GM21619 (cell line): ENCODE data around the gene SRSF1.
A peak's percentile ranks its signal among the peaks of the same experiment; 100 is the strongest.
"Not testable (repeated sequence)": the region's sequence is repeated elsewhere in the genome, so short reads cannot be mapped to it uniquely, and the experiment has no call there.

Source experiments
- ATAC-seq: cut with Tn5 transposase; IDR thresholded peaks from one replicate; pipeline ENCODE4 v1.9.1; 2021; ENCODE audit not compliant: unreplicated experiment

The SRSF1 gene

DNA sequence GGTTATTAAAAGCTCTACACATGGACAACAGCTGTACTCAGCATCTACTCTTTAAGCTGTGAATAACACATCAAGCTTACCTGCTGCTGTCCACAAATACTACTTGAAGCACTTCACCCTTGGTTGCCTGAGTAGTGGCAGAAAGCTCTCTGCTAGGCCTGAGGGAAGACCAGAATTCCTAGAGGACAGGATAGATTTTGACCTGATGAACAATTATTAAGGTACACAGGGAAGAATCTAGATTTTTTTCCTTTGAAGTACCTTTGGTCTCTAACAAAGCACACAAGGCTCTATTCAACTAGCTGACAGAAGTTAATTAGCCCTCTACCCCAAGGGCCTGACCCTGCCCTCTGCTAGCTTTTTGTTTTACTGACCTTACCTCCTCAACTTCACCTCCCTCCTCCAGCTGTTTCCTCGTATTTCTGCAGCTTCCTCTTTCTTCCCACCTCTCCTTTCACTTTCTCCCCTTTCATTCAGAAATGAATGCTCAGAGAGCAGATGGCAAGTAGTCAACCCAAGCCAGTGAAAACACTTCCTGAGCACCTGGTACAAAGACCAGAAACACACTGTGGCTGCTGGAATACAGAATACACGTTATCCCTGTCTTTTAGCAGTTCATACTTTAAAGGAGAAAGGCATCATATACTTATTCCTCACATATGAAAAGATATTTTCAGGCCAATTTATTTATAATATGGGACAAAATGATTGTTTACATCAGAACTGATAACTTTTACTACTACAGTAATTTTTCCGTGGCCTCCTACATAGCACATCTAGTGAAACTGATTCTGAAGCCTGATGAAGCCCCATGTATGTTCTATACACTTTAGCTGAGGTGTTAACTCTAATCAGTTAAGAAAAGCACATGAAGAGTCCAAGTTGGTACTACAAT is 13.3 kb downstream of the SRSF1 start:
- no peak for ATAC-seq

DNA sequence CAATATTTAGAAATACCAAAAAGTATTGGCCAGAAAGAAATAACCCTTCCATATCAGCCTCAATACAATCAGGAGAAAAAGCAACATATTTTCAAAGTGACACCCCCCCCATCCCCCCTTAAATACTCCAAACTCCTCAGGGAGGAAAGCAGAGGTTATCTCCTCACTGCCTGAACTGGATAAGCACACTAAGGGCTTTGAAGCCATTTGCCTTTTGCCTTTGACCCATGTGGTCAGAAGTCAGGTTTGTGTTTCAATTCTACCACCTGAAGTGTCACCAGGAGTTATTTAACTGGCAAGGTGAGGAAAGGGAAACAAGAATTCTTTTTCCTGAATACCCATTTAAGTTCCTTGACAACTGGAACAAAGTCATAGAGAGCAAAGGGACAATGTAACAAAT is 15.5 kb downstream of the SRSF1 start:
- no peak for ATAC-seq

DNA sequence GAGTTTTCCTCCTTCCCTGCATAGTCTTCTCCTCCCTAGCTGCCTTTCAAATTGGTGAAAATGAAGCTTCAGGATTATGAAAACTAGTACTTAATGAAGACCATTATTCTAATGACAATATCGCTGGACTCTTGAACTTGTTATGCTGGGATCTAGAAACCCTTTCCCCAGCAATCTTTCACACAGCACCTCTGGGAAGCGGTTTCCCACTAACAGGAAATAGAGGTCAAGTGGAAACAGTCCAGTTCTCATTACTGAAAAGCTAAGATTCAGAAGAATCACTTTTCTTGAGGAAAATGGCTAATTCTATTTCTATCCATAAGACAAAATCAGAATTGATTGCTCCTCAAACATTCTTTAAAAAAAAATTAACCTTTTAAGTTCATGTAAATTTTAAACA is 17.0 kb downstream of the SRSF1 start:
- no peak for ATAC-seq

DNA sequence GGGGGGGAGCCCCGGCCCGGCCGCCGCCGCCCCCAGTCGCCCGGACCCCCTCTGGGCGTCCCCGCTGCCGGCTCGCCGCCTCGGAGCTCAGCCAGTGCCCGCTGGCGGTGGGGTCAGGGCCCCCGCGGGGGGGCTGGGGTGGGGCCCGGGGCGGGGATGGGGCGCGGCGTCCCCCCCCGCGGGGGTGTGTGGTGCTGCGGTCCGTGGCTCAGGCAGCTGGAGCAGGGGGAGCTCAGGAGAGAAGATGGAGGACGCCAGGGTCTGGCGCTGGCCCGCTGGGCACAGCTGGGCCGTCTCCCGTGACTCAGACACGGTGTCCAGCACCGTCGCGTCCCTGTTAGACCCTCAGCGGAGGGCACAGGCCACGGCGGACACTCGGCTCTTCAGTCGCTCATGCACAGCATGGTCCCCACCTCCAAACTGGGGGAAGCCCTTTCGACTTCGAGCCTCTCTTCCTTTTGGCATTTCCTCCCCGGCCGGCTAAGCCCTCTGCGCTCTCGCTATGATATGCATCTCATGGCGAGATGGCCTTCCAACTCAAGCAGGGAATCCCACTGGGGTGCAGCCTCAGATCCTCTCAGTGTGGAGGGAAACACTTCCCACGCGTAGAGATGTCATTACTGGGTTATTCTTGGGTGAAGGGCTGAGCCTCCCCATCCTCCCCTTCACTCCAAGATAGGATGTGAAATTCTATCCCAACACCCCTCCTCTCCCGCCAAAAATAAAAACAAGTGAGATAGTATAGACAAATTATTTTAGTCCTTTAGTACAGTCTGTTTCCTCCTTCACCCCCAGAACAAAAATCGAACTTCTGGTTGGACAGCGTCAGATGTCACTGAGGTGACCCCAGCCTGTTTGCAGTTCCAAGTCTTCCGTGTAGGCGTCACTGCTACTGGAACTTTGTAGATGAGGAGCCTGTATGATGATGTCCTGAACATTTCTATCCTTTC is 18.5 kb downstream of the SRSF1 start:
- ATAC-seq, result peak; percentile 69

DNA sequence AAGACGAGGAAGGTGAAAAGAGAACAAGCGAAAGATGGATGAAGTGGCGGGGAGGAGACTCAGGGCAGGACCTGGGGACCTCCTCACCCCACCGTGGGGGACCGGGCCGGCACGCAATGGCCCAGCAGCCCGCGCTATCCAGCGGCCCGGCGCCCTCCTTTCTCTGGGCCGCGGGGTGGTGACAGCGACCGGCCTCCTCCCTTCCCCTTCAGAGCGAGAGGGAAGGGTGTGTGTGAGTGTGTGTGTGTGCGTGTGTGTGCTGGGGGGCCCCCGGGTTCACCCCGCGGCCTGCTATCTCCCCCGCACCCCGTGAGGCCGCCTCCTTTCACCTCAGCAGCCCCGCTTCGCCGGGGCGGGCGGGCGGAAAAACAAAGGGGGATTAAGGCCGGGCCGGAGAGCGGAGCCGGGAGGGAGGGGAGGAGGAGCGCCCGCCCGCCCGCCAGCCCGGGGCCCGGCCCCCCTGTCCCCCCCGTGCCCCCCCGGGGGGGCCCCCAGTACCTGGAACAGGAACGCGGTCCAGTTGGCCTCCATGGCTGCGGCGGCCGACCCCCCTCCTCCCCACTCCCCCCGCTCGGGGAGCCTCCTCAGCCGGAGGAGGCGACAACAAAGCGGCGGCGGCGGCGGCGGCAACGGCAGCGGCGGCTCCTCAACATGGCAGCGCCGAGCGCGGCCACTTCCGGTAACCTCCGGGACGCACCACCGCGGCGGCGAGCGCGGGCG is 19.3 kb downstream of the SRSF1 start, which contains the start of gene VEZF1:
Gene VEZF1, minus strand, starts transcription at position 674 of the 720 bp plus-strand sequence. Its CDS starts 143 bp downstream, at position 531.
- ATAC-seq, result peak; percentile 54

DNA sequence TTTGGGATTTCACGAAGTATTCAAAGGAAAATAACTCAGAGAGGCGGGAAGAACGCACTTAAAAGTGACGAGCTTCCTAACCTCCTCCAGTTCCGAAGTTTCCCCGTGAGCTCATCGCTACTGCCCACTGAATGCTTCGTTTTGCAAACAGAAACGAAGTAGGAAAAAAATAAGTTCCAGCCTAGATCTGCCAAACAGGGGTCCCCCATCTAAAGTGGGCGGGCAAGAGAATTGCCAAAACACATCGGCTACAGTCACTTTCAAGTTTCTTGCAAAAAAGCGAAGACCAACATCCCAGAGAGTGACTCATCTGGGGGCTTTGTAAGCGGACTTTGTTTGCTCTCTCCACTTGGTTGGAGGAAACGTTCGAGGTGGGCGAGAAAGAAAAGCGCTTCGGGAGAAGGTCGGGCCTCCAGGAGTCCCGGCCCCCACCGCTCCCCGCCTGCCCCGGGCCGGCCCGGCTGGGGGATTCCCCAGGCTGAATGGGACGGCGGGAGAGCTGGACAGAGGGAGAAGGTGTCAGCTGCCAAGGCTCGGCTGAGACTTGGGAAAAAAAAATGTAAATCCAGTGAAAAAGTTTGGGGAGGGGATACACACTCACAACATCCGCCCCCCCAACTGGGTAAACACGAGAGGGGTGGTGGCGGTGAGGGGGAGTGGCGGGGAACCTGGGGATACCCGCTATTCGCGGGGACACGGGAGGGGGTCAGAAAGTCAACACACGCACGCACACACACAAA is 20.0 kb downstream of the SRSF1 start:
- ATAC-seq, result peak; percentile 15

DNA sequence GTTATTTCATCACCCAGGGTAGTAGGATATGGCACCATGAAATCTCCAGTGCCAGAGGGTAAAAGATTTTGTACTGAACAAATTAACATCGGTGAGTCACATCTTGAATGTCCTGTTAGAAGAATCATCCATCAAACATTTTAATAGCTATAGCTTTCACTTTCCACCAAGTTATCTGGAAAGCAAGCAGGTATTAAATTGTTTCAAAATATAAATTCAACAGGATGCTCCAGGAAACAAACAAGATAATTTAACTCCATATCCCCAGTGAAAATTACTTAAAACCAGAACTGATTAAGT is 21.4 kb downstream of the SRSF1 start:
- ATAC-seq, result no peak

DNA sequence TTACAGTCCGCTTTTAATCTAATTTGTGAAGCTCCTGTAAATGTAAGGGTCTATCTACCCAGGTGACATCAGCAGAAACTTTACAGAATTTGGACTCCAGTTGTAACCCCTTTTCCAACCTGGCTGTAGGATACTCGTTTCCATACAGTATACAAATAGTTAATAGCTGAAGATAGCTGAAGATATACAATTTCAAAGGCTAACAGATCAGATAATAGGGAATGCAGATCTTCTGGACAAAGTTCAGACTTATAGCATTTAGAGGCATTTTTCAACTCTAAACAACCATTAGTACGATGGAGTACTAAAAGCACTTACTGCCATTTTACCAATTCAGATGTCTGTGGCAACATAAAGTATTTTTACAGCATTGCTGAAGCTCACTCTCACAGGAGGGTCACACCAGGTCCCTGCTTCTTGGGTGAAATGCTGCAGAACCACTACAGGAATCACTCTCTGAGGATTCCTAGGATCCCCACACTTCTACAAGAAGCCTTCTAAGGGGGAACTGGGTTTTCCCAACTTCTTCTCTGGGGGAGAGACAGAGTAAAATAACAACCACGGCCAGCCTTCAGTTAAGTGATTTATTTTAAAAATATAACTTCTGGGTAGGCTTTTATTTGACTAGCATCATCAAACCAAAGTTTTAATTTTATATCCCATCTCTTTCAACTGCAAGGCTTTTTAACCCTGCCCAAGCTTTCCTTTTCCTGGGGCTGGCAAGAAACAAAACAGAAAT is 21.9 kb downstream of the SRSF1 start:
- ATAC-seq, result no peak

DNA sequence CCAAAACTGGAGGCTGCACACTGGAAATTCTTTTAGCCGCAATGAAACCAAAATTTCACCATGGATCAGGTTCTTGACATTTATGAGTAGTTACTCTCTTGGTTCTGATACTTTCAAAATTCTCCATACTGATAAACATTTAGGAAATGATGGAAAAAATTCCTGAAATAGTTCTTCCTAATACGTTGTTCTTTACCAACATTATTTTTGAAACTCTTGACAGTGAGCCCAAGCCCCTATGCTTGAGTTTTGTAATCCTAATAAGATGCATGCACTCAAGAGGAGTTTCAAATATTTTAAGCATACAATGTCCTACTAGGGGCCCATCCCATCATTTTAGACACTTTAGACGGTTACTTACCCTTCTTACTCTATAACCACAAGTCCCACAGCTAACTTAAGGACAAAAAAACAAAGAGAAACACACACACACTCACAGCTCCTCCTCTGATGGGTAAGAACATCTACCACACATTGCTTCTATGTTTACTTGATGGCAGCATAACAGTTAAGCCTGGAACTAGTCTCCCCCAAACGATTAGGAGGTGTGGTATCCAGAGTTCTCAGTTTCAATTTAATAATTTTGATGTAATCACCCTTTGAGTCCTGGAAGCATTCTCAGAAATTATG is 22.7 kb downstream of the SRSF1 start:
- no peak for ATAC-seq

DNA sequence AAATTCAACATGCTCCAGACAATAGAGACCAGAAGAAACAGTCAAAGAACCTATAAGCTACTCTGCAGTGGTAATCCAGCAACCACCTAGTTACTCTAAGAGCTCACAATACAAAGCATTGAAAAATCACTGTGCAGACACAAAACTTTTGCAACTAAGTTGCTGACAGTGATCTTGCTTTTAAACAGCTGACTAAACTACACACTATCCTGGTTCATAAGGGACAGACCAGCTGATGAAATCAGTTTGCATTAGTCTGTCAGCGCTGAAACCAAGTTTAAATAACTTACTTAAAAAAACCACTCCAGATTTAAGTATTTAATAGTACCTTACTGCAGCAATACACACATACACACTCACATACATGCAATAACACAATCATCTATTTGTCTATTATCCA is 23.6 kb downstream of the SRSF1 start:
- ATAC-seq, result no peak

DNA sequence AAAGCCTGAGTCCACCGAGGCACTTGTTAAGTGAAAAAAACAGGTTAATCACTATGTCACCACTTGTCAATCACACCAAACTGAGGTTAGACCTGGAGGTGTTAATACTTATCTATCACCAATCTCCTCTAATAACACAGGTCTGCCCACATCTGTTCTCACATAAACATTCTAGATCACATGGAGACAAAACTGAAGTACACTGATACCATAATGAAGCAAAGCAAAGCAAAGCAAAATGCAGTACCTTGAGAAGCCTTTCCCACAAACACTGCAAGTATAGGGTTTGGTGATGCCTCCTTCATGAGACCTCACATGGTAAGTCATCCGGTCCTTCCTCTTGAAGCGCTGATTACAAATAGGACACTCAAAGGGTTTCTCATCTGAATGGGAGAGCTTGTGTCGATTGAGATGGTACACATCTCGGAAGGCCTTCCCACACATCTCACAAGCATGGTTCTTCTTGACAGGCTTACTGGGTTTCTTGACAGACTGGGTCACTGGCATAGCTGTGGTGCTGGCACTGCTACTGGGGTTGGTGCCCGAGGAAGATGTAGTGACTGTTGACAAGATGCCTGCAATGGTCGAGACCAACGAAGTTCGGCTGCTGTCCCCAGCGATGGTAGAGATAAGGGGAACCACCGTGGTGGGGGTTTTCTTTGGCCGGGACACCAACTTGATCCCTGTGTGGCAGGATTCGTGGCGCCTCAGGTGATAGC is 24.4 kb downstream of the SRSF1 start:
- ATAC-seq, result no peak

DNA sequence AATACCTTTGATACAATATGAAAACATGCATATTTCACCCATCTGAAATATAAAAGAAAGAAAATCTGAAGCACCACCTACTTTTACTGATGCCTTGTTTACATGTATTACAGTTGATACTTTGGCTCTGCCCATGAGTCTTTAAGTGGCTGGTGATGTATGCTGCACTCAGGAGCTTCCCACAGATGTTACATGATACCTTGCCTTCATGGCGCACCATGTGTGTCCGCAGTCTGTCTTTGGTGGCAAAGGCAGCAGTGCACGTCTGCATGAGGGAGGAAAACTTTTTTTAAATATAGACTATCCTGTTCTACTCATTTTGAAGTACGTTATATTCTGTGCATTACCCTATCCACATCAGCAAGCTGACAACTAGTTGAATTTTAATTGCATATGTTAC is 26.5 kb downstream of the SRSF1 start:
- no peak for ATAC-seq

DNA sequence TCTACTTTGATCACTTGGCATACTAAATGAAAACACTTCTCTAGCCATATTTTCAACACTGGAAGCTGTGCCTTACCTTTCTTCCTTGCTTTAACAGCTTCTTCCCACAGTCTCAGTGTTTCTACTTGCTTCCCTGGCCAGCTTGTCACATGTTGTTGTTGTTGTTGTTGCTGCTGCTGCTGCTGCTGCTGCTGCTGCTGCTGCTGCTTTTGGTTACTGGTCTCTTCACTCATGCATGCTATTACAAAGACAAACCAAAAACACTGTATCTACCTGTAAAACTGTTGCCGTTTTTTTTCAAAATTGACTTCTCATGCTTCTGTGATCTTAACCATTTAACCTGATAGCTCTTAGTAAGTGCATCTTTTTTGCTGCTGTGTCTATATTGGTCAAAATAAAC is 28.0 kb downstream of the SRSF1 start:
- ATAC-seq, result no peak

DNA sequence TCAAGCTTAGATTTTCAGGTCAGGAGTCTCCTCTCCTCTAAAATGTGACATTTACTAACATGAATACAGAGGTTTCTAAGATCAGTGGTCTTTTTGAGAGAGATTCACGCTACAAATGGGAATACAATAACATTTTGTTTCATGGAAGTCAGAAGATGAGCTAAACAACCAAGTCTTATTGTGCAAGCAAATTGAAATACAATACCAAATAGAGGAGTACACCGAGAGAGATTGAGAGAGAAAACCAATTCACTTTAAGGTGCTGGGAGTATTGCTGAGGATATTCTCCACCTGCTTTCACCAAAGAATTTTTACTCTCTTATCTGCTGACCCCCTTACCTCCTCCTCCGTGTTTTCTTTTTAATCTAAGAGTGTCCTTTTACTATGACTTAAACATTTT is 30.5 kb downstream of the SRSF1 start:
- no peak for ATAC-seq

DNA sequence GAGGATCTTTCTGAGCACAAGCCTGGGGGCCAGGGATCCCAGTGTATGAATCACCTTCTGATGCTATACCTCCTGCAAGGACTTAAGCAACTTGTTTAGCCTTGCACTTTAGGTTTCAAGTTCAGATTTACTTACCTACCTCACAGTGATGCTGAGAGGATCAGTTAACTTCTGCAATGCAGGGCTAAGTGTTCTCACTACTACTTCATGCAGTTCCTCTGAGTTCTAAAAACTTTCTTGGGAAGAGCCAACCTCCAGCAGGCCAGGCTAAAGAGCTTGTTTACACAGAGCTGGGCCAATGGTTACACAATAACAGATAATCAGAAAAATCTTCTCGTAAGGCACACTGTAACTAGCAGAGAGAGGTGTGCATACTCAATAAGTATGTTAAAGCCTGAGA is 32.0 kb downstream of the SRSF1 start:
- ATAC-seq, result no peak

DNA sequence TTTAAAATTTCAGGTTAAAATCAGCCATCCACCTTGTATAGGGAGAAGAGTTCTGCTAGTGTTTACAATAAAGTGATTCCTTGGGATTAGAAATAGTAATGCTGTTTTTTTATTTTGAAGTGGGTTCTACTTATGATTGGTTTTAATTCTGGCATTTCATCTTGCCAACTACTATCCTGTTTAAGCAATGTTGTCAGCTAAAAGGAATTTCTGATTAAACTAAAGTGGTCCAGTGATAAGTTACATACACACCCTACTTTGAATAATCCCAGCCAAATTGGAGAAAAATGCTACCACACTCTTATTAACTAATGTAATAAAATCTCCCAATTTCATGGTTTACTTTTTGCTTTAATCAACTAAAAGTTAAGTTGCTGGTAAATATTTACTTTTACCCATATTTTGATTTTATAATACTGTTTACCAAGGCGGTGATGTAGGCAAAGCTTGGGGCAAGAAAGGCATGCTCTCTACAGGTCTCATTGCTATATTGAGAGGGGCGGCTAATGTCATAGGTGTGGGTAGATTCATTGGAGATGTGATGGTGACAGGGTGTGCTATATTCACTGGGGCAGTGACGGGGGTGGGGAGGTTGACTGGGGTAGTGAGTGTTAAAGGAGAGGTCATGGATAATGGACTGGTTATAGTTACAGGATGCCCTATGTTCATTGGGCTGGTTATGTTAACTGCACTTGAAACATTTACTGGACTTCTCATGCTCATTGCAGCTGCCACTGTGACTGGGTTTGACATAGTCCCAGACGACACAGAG is 32.8 kb downstream of the SRSF1 start:
- ATAC-seq, result not testable (repeated sequence)

DNA sequence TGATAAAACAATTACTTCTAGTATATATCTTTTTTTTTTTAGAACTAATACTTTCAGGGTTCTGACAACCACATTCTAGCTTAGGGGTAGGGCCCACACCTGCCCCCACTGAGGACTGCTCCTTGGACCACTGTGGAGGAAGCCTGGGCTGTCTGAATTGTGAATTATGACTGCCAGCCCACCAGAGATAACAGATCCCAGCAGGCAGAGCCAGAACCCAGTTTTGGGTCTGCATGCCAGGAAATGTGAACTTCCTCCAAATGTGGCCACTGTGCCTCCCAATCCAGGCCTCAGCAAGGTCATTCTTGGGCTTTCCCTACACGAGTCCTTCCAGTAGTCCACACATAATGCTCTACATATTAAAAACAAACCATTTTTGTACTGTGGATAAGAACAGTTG is 34.9 kb downstream of the SRSF1 start:
- no peak for ATAC-seq

DNA sequence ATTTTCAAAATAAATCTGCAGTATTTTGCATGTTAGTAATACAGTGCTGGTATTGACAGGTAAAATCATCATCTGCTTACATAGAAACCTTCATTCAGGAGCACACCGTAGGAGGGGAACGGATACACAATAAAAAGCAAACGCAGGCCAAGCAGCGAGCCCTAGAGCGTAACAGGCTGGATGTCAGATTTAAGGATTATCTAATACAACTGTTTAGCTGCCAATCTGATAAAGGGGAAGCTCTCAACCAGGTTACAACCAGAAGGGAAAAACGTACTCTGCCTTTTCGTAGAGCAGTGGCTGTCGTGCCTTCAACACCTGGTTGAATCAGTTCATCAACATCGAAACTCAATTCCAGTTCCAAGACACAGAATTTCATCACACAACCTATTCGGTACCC is 35.5 kb downstream of the SRSF1 start:
- no peak for ATAC-seq
